Activated naive CD4-positive, alpha-beta T cell (primary cell): Measurements from ENCODE around the gene CHD5.
"Not testable (repeated sequence)": the region's sequence is repeated elsewhere in the genome, so short reads cannot be mapped to it uniquely, and the experiment has no call there.

Experiments
- DNase-seq, 4 experiments: peaks; one replicate each; lab custom pipeline; 2025; lab: John Stamatoyannopoulos, UW

Gene CHD5

GRCh38 chr1:6086358-6086757, 93.8 kb downstream of the CHD5 start:
- DNase-seq: no peak

GRCh38 chr1:6085666-6086065, 94.5 kb downstream of the CHD5 start:
- no peak for DNase-seq

DNA sequence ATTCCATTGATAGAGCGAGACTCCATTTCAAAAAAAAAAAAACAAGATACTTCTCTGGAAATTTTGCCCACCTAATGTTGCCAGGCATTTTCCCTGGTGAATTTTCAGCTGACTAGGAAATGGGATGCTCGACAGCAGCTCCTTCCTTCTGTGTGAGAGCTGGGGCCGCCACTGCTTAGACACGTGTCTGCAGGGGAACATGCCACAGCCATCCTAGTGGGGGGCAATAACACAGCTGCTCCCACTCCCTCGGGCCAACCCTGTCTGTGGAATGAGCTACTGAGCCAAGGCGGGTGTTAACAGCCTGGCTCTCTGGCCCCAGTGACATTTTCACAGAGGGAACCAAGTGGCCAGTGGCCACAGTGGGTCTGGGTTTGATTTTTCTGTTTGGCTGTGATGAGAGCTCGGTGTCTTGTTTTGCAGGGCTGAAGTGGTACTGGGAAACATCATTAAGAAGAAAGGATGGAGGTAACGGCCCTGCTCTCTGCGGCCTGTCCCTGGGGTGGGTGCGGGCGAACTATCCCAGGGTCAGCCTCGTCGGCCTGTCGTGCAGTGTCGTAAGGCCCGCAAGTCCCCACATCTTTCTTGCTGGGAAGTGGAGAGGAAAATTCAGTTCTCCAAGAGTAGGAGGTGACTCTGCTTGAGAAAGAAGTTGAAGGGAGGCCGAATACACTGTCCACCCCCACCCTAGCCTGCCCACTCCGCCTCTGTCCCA, 95.2 kb downstream of the CHD5 start:
- no peak for DNase-seq

DNA sequence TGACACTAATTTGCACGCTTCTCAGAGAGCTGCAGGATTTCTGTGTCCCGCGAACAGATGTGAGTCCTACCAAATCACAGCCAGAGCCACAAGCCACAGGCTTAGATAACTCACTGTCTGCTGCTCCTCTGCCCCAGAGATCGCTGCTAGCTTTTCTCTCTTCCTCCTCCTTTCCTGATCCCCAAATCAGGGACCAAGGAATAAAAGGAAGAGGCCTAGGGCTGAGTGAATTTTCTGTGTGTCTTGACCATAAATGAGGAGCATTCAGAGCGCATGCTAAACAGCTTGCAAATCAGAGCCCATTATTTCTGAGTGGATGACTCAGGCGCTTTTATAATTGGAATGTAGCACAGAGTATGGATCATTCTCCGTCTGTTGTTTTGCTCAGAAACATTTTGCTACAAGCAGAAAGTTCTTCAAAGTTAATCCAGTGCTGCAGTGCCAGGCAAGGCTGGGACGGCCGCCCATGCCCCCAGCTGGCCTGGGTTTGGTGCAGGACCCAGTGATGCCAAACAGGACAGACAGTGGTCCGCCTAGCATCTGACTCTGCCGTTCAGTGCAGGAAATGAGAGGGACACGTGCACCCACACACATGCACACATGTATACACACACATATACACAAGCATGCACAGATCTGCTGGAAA, 96.2 kb downstream of the CHD5 start:
- DNase-seq: no peak

GRCh38 chr1:6083385-6083784, 96.7 kb downstream of the CHD5 start:
- no peak for DNase-seq

DNA sequence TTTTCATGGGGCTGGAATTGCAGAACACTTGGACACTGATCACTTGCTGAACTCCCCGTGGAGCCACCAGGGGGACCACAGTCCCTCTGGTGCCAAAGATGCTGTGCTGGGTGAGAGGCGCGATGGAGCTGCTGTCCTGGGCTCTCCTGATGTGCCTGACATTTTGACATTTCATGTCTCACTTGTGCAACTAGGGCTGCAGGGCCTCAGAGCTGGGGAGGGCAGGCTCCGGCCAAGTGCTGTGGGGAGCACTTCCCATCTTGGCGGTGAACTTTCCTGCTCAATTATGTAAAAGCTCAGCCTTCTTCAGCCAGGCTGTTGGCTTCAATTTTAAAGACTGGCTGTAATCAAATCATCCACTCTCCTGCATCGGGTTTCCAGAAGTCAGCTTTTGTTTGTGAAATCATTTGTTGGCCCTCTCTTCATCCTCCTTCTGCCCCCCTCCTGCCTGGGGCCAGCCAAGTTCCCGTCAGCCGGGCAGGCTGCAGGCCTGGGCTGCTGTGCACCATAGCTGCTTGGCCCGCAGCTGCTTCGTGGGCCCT, 97.6 kb downstream of the CHD5 start:
- DNase-seq: no peak

DNA sequence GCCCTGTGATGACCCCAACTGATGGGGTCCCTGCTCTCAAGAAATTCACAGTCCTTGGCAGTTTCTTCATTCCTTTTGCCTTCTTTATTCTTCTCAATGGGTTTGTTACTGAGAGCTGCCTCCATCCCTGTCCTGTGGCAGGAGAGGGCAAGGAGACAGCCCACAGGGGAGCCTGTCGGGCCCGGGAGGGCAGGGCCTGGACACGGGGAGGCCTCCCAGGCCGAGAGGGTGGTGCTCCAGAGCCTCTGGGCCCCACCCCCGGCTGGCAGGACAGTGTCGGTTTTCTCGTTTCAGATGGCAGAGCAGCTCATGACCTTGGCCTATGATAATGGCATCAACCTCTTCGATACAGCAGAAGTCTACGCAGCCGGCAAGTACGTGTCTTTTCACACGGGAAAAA, 98.2 kb downstream of the CHD5 start:
- no peak for DNase-seq

DNA sequence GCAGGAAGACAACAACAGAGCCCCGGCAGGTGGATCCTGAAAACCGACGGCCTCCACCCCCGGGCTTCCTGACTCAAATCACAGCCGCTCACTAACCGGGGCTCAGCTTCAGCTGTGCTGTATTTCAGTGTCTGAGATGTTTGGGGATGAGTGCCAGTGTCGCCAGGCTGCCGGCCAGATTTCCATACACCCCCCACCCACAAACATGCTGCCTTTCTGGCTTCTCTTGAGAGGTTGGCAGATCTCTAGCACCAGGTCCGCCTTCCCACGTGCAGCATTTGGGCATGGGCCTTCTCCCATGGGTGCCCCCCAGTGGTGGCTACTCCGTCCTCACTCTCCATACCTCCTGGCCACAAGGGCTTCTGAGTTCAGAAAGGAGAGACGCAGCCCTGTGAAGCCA, 99.7 kb downstream of the CHD5 start:
- DNase-seq: no peak

DNA sequence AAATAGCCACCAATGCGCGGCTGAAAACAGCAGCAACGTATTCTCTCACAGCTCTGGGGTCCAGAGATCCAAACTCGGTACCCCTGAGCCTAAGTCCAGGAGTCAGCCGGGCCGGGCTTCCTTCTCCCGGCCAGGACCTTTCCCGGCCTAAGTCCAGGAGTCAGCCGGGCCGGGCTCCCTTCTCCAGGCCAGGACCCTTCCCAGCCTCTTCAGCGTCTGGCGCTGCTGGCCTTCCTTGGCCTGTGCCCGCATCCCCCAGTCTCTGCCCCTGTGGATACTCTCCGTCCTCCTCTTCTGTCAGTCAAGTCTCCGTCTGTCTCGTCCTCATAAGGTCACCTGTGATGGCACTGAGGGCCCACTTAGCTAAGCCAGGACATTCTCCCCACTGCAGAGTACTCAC, 102.2 kb downstream of the CHD5 start:
- DNase-seq: no peak

- no peak for DNase-seq
Measured at GRCh38 chr1:6077506-6077905, 102.6 kb downstream of the CHD5 start.

DNA sequence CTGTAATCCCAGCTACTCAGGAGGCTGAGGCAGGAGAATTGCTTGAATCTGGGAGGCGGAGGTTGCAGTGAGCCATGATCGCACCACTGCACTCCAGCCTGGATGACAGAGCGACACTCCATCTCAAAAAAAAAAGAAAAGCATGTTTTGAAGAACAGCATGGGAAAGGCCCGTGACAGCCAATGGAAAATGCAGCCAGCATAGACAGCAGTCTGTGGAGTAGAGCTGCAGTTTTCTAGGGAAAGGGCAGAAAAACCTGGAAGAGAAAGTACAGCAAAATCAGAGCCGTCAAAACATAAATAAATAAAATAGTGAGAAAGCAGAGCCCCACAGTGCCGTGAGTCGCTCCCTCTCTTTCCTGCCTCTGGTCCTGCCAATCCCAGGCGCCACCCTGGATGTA, 103.1 kb downstream of the CHD5 start:
- not testable (repeated sequence) for DNase-seq

GRCh38 chr1:6075748-6076147, 104.4 kb downstream of the CHD5 start:
- DNase-seq: no peak

DNA sequence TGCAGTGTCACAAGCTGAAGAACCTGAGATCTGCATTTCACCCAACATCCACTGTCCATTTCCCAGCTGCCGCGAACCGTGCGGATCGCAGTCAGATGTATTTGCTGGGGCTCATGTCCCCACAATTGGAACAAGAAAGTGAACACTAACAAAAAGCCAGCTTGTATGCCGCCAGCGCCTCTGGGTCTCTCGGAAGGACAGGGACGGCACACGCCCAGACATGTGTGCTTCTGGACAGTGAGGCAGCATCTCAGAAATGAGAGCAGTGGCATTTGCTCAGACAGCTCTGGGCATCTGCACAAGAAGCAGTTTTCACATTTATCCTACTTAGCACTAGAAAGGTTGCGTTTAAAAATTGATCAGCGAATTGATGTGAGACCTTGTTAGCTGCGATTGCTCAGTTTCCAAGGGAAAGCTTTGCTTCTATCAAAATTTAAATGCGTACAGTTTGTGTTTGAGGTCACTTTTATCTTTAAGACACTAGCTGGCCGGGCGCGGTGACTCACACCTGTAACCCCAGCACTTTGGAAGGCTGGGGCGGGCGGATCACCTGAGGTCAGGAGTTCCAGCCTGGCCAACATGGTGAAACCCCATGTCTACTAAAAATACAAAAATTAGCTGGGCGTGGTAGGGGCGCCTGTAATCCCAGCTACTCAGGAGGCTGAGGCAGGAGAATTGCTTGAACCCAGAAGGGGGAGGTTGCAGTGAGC, 105.8 kb downstream of the CHD5 start:
- DNase-seq: no peak

- no peak for DNase-seq
Measured at GRCh38 chr1:6073480-6074053, 106.6 kb downstream of the CHD5 start.

- DNase-seq: no peak
Measured at GRCh38 chr1:6072774-6073479, 107.2 kb downstream of the CHD5 start.

GRCh38 chr1:6071219-6071618, 108.9 kb downstream of the CHD5 start:
- no peak for DNase-seq

DNA sequence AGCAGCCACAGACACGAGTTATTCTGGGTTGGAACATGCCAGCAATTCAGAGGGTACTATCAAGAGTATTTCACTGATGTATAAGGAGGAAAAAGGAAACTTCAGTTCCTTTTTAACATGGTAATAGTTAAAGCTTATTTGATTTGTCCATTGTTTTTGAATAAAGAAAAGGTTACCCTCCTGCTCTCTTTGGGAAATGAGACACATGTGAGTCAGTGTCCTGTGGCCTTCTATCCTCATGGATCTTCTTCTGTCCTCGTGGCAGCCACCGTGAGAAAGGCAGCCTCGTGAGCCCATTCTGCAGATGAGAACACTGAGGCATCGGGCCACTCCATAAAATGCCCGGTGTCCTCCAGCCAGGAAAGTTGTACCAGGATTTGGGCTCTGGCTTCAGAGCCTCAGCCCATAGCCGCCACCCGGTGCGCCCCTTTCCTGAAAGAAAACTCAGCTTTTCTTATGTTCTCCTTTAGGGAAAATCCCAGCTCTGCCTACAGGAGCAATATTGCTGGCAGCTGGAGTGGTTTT, 109.6 kb downstream of the CHD5 start:
- no peak for DNase-seq

- no peak for DNase-seq
Measured at GRCh38 chr1:6069573-6069972, 110.5 kb downstream of the CHD5 start.

GRCh38 chr1:6068932-6069331, 111.2 kb downstream of the CHD5 start:
- no peak for DNase-seq

DNA sequence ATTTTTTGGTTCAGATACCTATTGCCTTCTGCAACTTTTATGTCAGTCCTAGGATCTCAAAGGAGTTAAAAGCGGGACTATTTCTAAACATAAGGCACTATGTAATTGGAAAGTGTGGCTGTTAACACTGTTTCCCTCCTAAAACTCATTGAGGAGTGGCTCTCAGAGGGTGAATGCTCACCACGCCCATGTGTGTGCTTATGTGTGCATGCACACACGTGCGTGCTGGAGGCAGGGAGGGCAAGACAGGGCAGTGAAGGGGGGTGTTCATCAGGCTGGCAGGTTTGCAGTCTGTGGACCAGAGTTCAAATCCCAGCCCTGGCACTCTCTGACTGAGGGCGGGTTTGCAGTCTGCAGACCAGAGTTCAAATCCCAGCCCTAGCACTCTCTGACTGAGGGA, 112.0 kb downstream of the CHD5 start:
- DNase-seq: no peak

DNA sequence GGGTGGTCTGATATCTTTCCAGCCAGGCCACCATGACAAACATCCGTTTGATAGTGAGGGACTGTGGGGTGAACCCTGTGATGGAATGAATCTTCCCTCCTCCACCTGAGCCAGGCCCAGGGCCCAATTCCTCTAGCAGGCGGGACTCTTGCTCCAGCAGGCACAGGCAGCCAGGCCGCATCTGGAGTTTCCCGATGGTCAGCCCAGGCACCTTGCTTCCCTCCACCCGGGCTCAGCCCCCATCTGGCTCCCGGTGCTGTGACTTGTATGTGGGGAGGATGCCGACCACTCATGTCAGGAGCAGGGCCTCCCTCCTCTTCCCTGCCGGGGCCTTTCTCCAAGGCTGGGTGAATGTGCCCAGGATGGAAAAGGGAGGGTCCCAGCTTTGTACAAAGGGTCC, 113.4 kb downstream of the CHD5 start:
- DNase-seq: no peak
